ACC112 (cell line): ENCODE data around the gene IMMT.

Source experiments
- H2AFZ ChIP-seq: fragments of 200-600 bp; sonication (generic); one replicate; pipeline ENCODE4 v1.6.0; 2017; ENCODE audit warnings: antibody characterized with exemption, low read length; ENCODE audit not compliant: unreplicated experiment
- H3K27ac ChIP-seq: fragments of 200-600 bp; sonication (generic); 2 replicates; pipeline ENCODE4 v1.5.1; 2014; ENCODE audit warnings: low read depth, mild to moderate bottlenecking, antibody characterized with exemption, low read length, moderate library complexity
- H3K27me3 ChIP-seq: fragments of 200-600 bp; sonication (generic); 2 replicates; pipeline ENCODE4 v1.6.1; 2014; ENCODE audit warnings: mild to moderate bottlenecking, antibody characterized with exemption, low read length, moderate library complexity, mixed read lengths; ENCODE audit not compliant: insufficient read depth
- H3K36me3 ChIP-seq: fragments of 200-600 bp; sonication (generic); 2 replicates; pipeline ENCODE4 v1.6.1; 2016; ENCODE audit warnings: mild to moderate bottlenecking, antibody characterized with exemption, low read length, moderate library complexity, mixed read lengths; ENCODE audit not compliant: insufficient read depth
- H3K4me1 ChIP-seq: fragments of 200-600 bp; sonication (generic); one replicate; pipeline ENCODE4 v1.6.1; 2016; ENCODE audit warnings: low read length, mixed read lengths; ENCODE audit not compliant: insufficient read depth, unreplicated experiment, control insufficient read depth
- H3K4me3 ChIP-seq: fragments of 200-600 bp; sonication (generic); 2 replicates; pipeline ENCODE4 v1.5.1; 2014; ENCODE audit warnings: mild to moderate bottlenecking, low read depth, low read length
- H3K79me2 ChIP-seq: fragments of 200-600 bp; sonication (generic); one replicate; pipeline ENCODE4 v1.6.0; 2016; ENCODE audit warnings: low read length; ENCODE audit not compliant: control insufficient read depth, unreplicated experiment, insufficient read depth

Gene IMMT

GRCh38 chr2:86175828-86176227 is 19.4 kb downstream of the IMMT start:
- H3K4me1 ChIP-seq = no peaks in the 10 kb centered on the region
- H3K27ac ChIP-seq = no peak overlapping the region
- H3K36me3 ChIP-seq = peaks cover 19% of the 10 kb centered on the region
- no peak overlapping the region for H2AFZ ChIP-seq
- H3K27me3 ChIP-seq = no peaks in the 10 kb centered on the region
- peaks cover 23% of the 10 kb centered on the region for H3K79me2 ChIP-seq
- H3K4me3 ChIP-seq = no peak overlapping the region

- peaks cover 20% of the 10 kb centered on the region for H3K79me2 ChIP-seq
- no peak overlapping the region for H2AFZ ChIP-seq
- H3K27me3 ChIP-seq = no peaks in the 10 kb centered on the region
- no peaks in the 10 kb centered on the region for H3K4me1 ChIP-seq
- no peak overlapping the region for H3K4me3 ChIP-seq
- H3K27ac ChIP-seq = no peak overlapping the region
- peaks cover 22% of the 10 kb centered on the region for H3K36me3 ChIP-seq
Measured at GRCh38 chr2:86174445-86174844, 20.8 kb downstream of the IMMT start.

GRCh38 chr2:86172610-86173009 is 22.7 kb downstream of the IMMT start:
- H3K27me3 ChIP-seq = no peaks in the 10 kb centered on the region
- H3K79me2 ChIP-seq = peaks cover 18% of the 10 kb centered on the region
- no peaks in the 10 kb centered on the region for H3K4me1 ChIP-seq
- H3K4me3 ChIP-seq = no peak overlapping the region
- no peak overlapping the region for H2AFZ ChIP-seq
- peaks cover 17% of the 10 kb centered on the region for H3K36me3 ChIP-seq
- no peak overlapping the region for H3K27ac ChIP-seq

- Histone ChIP-seq H3K4me3 (no peak overlapping the region), H2AFZ (no peak overlapping the region), H3K36me3 (peaks cover 11% of the 10 kb centered on the region), H3K79me2 (peaks cover 13% of the 10 kb centered on the region), H3K4me1 (no peaks in the 10 kb centered on the region), H3K27ac (no peak overlapping the region), H3K27me3 (no peaks in the 10 kb centered on the region)
Measured at GRCh38 chr2:86171295-86171694, 24.0 kb downstream of the IMMT start.

GRCh38 chr2:86170449-86170848 is 24.8 kb downstream of the IMMT start:
- H2AFZ ChIP-seq = no peak overlapping the region
- no peak overlapping the region for H3K4me3 ChIP-seq
- peaks cover 6% of the 10 kb centered on the region for H3K79me2 ChIP-seq
- H3K27me3 ChIP-seq = no peaks in the 10 kb centered on the region
- H3K4me1 ChIP-seq = no peaks in the 10 kb centered on the region
- no peak overlapping the region for H3K27ac ChIP-seq
- peaks cover 11% of the 10 kb centered on the region for H3K36me3 ChIP-seq

- no peaks in the 10 kb centered on the region for H3K27me3 ChIP-seq
- H3K27ac ChIP-seq = no peak overlapping the region
- no peak overlapping the region for H3K4me3 ChIP-seq
- no peaks in the 10 kb centered on the region for H3K79me2 ChIP-seq
- H3K36me3 ChIP-seq = peaks cover 32% of the 10 kb centered on the region
- H2AFZ ChIP-seq = no peak overlapping the region
- H3K4me1 ChIP-seq = no peaks in the 10 kb centered on the region
Measured at GRCh38 chr2:86160156-86160952, 34.9 kb downstream of the IMMT start.

- Histone ChIP-seq H3K27me3 (no peaks in the 10 kb centered on the region), H3K79me2 (no peaks in the 10 kb centered on the region), H3K4me3 (no peak overlapping the region), H3K36me3 (peaks cover 18% of the 10 kb centered on the region; the same call in 1 of the 2 replicates), H3K4me1 (no peaks in the 10 kb centered on the region), H2AFZ (no peak overlapping the region), H3K27ac (no peak overlapping the region)
Measured at GRCh38 chr2:86158286-86158685, 37.0 kb downstream of the IMMT start.

GRCh38 chr2:86157009-86157556 is 38.2 kb downstream of the IMMT start:
- Histone ChIP-seq H3K4me3 (no peak overlapping the region), H3K27me3 (no peaks in the 10 kb centered on the region), H3K4me1 (no peaks in the 10 kb centered on the region), H3K79me2 (no peaks in the 10 kb centered on the region), H2AFZ (no peak overlapping the region), H3K36me3 (peaks cover 18% of the 10 kb centered on the region; the same call in 1 of the 2 replicates), H3K27ac (no peak overlapping the region)

- peaks cover 39% of the 10 kb centered on the region for H3K36me3 ChIP-seq
Measured at GRCh38 chr2:86150502-86150901, 44.8 kb downstream of the IMMT start.

GRCh38 chr2:86147793-86148192 is 47.5 kb downstream of the IMMT start:
- Histone ChIP-seq H3K4me1 (no peaks in the 10 kb centered on the region), H3K79me2 (no peaks in the 10 kb centered on the region), H2AFZ (no peak overlapping the region), H3K4me3 (no peak overlapping the region), H3K36me3 (peaks cover 47% of the 10 kb centered on the region), H3K27ac (no peak overlapping the region), H3K27me3 (no peaks in the 10 kb centered on the region)

More at GRCh38 chr2:86150502-86150901, 44.8 kb downstream of the IMMT start:
- Histone ChIP-seq H3K27ac (no peak overlapping the region), H3K79me2 (no peaks in the 10 kb centered on the region), H2AFZ (no peak overlapping the region), H3K27me3 (no peaks in the 10 kb centered on the region), H3K4me1 (no peaks in the 10 kb centered on the region), H3K4me3 (no peak overlapping the region)
